HG03025 (cell line): ENCODE data around the gene KCNN3.

Experiments
- ATAC-seq: cut with Tn5 transposase; IDR thresholded peaks from one replicate; pipeline ENCODE4 v1.9.1; 2021; ENCODE audit warnings: mild to moderate bottlenecking, moderate library complexity; ENCODE audit not compliant: unreplicated experiment, low FRiP score

KCNN3 gene

DNA sequence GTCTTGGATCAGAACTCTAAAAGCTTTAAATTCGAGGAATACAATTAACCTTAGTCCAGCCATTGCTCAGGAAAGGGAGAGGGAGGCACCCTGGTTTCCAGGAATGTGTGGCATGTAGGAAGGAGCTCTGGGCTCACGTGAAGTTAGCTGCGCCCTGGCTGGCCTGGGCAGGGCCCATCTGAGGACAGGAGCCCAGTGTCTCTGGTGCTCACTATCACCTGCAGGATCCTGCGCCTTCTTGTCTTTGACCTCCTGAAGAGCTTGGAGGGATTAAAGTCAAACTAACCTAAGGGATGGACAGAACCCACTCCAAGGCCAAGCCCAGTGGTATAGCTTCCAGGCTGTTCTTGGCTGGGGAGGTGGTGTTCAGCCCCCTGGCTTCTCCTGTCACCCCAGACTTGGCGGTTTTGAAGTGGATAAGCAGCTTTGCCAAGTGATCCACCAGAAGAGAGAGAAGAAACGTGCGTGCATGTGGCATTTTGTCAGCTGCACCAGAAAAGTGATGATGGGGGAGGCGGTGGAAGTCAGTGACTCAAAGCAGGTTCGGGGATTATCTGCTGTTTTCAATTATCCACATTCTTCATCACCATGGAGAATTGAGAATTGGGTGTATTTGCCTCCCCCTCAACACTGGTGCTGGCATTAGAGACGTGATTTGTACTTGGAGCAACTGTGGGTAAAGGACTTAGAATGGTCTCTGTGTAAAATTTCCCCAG is 11.9 kb upstream of the KCNN3 start:
- no peak for ATAC-seq

DNA sequence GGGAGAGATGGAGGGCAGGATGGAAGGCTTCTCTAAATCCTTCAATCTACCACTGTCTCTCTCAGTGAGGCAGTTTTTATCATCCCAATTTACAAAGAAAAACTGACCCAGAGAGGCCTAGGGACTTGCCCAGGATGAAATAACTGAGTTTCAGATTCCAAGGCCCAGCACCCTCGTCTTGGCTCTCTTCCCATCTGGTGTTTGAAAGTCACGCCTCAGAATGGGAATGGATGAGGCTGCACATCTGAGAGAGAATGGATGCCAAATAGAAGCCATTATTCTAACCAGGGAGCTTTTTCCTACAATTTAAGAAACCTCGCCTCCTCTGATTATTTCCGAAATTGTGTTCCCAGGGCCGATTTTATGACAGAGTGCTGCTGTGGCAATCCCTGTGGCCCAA is 10.6 kb upstream of the KCNN3 start:
- no peak for ATAC-seq

GRCh38 chr1:154879038-154879421 is 8.9 kb upstream of the KCNN3 start:
- ATAC-seq, result no peak

DNA sequence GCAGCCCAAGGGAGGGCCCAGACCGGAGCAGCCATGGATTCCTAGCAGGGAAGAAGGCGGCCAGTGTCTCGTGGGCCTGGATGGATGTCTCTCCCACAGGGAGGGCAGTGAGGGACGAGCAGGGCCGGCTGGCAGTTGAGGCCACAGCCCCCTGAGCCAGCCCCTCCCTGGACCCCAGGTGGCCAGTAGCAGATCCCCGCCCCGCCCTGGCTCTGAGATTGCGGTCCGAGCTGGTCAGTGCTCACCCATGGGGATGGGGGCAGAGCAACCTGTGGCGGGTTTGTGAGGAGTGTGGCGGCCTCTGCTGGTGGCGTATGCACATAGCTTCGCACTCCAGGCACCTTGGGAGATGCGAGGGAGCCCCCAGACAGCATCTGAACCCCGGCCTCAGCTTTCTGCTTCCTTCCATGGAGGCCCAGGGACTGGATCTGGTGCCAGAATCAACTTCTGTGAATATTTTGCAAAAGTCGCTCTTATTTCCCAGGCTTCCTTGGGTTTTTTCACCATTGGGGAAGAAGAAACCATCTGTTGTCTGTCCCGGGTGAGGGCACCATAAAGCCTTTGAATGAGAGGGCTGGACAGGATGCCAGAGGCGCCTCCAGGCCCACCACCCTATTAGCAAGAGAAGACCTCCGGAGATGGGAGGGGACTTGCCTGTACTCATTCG is 8.4 kb upstream of the KCNN3 start:
- ATAC-seq, result no peak

DNA sequence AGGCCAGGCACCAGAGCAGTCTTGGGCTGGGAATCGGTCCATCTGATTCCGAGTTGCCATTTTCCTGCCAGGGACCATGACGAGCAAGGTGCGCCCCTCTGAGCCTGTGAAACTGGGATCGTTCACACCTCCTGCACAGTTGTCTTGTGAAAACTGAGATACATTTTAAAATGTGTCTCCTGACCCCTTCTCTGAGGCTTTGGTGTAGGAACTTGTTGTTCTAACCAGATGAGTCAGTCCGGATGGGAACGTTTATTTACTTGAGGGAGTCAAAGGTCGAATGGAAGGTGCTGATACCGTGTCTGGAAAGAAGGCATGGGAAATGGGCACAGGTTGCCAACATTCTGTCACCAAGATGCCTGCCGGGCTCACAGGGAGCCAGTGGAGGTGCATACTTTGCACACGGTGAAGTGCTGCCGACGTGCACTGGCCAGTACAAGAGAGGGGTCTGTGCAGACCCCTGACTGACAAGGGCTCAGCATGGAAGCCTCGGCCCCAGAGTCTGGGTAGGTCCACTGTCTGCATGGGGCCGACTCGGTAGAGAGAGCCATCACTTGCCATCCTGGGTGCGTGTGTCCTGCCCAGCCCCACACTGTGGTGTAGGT is 7.4 kb upstream of the KCNN3 start:
- no peak for ATAC-seq

DNA sequence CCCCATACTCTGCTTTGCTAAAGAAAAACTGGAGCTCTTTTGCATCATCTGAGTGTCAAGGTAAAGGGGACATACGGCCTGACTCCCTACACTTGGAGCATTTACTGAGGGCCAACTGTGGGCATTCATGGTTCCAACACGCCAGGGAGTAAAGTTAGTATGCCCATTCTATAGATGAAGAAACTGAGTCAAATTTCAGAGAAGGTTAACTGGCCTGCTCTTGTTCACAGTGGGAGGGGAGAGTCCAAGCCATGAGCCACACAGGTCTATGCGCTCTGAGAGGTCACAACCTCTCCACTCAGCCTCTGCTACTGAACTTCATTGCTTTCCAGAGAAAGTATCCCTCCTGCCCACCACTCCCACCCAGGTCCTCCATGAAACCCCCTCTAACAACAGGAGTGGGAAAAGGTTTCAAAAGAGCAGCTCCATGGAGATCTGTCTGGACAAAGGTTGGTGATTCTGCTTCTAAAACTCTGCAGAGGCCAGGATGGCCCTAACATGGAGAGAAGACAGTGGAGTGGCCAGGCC is 6.8 kb upstream of the KCNN3 start:
- ATAC-seq, result no peak

DNA sequence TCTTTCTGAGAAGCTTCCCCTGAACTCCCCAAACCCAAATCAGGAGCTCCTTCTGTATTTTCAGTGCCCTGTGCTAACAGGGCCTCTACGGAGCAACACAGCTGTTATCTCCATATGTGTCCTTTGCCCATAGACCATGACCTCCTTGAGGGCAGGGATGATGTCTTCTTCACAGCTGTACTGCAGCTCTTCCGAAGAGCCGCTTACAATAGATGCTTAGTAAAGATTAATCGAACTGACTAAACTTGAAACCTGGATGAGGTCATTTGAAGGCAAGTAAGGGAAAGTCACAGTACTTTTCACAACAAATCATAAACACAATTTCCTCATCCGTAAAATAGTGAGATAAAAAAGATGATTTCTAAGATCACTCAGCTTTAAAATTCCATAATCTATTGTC is 4.4 kb upstream of the KCNN3 start:
- no peak for ATAC-seq

DNA sequence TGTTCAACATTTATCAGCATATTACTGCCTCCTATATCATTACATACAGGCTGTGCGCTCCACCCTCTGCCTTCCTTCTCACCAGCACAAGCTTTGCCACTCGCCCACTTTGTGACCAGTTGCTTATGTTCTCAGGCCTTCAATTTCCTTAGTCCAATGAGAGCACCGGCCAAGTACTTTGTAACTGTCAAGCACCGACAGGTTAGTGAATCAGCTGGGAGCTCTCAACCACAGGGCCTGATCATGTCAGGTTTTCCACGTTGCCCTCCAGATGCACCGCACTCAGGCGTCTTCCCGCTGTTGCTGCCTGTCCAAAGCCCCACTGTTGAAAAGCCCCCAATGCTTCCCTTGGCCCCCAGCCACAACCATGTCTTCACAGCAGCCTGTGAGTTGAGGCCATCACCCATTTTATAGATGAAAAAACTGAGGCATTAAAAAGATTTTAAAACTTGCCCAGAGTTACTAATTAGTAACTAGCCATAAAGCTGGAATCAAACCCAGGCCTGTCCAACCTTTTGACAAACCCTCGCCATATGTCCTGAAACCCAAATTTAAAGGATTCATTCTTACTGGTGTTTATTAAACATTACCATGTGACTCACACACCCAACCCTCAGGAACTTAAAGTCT is 3.4 kb upstream of the KCNN3 start:
- ATAC-seq, result no peak

DNA sequence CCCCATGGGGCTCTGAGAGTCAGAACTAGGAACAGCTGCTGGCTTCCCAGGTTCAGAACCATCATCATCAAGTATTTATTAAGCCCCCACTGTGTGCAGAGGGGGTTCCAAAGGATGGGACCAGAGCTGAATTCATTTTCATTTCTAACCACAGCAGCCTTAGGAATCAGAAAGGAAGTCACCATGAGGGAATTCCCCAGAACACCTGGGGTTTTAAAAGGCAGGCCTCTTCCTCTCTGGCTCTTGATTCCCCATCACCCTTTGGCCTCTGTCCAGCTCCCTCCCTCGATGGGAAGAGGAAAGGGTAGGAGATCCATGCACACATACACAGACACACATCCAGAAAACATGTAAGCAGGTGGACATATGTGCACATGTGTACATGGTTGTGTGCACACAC is 1.3 kb upstream of the KCNN3 start:
- ATAC-seq, result no peak

GRCh38 chr1:154870734-154871133 is 653 bp upstream of the KCNN3 start:
- ATAC-seq, result no peak

DNA sequence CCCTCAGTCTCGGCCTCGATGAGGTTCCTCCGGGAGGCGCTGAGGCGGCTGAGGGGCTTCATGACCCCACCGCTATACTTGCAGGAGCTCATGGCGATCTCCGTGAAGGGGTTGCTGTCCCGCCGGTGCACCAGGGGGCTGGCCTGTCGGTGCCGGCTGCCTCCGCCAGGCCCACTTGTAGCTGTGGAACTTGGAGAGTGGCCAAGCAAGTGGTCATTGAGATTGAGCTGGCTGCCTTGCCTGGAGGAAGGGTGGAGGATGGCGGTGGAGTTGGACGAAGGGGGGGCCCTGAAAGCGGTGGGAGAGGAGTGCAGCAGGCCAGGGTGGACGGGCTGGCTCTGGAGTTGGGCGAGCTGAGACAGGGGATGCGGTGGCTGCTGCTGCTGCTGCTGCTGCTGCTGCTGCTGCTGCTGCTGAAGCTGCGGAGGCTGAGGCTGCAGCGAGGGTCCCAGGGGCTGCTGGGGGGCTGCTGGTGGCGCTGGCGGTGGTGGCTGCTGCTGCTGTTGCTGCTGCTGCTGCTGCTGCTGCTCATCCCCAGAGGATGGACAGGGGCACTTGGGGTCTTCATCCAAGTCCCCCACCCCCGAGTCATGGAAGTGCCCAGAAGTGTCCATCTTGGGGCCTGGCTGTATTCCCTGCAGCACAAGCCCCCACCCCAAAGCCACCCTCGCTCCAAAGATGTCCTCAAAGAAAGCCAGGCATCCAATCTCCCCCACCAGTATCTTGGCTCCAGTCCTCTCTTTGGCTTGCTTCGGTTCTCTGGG is 548 bp downstream of the KCNN3 start:
- no peak for ATAC-seq

DNA sequence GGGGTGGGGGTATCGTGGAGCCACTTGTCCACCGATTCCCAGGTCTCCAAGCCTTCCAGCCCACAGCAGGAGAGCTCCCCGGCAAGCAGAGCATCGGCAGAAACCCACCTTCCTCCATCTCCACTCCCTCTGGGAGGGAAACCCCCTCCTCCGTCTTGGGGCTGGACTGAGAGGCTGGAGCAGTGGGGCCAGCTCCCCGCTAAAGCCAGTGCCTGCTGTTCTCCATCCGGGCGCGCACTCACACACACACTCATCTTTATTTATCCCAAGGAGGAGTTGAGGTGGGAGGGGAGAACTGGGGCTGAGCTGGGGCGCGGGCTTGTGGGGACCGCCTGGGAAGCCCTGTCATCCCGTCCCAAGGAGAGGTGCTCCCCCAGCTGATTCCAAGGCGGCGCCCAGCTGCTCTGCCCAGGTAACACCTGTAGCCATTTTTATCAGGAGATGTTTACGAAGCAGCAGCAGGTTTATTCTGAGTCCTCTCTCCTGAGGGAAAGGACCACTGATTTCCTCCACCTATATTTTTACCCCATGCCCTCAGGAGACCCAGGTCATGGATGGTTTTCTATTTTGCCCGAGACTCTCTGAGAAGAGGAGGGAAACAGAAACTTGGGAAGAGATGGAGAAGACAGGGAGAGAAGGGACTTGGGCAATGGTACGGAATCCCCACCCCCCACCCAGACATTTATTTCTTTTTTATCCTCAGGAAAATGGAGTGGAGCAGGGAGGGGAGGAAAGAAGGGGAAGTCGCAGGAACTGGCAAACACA is 2.1 kb downstream of the KCNN3 start:
- no peak for ATAC-seq

GRCh38 chr1:154867064-154867825 is 2.8 kb downstream of the KCNN3 start:
- ATAC-seq, result no peak

DNA sequence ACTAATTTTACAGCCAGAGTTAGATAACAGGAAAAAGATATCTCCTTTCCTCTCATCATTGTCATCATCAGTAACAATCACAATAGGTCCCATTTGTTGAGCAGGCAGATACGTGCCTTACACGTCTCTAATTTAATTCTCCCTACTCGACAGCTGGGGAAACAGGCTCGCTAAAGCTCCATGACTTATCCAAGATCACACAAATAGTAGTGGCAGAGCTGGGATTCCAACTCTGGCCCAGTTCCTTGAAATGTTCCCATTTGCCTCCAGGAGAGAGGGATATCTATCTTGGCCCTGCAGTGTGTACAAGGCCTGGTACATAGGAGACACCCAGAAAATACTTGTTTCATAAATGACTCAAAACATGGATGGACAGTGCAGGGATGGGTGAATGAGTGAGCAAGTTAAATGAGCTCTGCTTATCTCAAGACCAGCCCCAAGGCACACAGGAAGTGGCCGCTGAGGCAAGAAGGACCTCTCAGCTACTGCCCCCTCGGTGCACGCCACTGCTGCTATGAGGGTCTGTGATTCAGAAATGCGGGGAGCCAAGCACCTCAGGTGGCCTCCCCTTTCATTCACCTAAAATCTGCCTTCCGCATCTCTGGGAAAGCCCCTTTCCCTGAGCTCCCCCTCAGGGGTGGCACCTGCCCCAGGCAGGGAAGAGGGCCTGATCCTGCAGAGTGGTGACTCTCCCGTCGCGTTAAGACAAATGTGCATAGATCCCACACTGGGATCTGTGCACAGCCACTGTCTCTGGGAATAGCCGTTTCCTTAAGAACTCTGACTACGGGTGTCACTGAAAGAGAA is 3.6 kb downstream of the KCNN3 start:
- ATAC-seq, result no peak

DNA sequence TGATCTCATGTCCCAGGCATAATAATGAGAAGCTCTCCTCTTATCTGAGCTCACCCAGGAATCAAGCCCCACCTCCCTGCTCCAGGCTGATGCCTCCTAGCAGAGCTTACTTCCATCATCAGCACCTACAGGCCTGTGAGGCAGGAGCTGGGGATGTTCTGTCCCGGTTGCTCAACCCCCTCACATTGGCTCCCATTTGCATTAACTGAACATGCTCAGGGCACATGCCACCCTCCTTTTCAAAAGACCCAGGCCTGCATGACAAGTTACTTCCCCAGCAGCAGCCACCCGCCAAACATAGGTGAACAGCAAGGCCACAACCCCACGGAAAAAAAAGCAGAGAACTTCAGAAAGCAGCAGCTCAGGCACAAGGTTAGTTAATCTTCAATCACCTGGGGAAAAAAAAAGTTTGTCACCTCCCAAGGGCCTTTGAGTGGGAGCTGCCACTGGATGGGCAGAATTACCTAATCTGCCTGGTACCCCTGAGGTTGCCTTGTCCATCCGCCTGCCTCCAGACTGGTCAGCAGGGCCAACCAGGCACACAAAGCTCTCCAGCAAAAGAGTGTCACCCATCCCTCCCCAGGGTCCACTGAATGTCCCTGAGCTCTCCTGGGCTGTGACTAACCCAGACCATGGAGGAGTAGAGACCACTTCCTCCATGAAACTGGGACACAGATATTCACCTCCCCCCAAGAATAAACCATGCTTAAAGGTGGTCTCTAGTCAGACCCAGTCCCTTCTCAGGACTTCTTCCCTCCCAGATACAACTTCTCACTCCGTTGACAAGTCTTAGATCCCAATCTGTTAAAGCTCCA is 4.4 kb downstream of the KCNN3 start:
- ATAC-seq, result no peak

GRCh38 chr1:154864189-154864975 is 5.7 kb downstream of the KCNN3 start:
- ATAC-seq, result no peak
